ENCODE measurements around the gene LZTS3.

LZTS3 gene

GRCh38 chr20:3175270-3175669 lies 1.9 kb upstream of the LZTS3 start:
- TF ChIP-seq GATA3 (IDR thresholded peaks at IDR 0.05; ENCODE audit: low read depth, low read length): no peak
- no peak for TF ChIP-seq GATA2 (IDR thresholded peaks at IDR 0.05; ENCODE audit: low read depth, low read length)

- TF ChIP-seq GATA2 (IDR thresholded peaks at IDR 0.05; ENCODE audit: low read depth, low read length) (no peak), GATA3 (IDR thresholded peaks at IDR 0.05; ENCODE audit: low read depth, low read length) (no peak)
Observed at GRCh38 chr20:3174442-3175261, 1.3 kb upstream of the LZTS3 start.

- TF ChIP-seq GATA2 (IDR thresholded peaks at IDR 0.05; ENCODE audit: low read depth, low read length) (no peak), GATA3 (IDR thresholded peaks at IDR 0.05; ENCODE audit: low read depth, low read length) (no peak)
Observed at GRCh38 chr20:3173610-3174441, 477 bp upstream of the LZTS3 start.

- TF ChIP-seq GATA3 (IDR thresholded peaks at IDR 0.05; ENCODE audit: low read depth, low read length): no peak
- no peak for TF ChIP-seq GATA2 (IDR thresholded peaks at IDR 0.05; ENCODE audit: low read depth, low read length)
Observed at GRCh38 chr20:3172126-3172932, 1.0 kb downstream of the LZTS3 start.

- TF ChIP-seq GATA3 (IDR thresholded peaks at IDR 0.05; ENCODE audit: low read depth, low read length) (no peak), GATA2 (IDR thresholded peaks at IDR 0.05; ENCODE audit: low read depth, low read length) (no peak)
Observed at GRCh38 chr20:3171391-3172125, 1.8 kb downstream of the LZTS3 start.

GRCh38 chr20:3168829-3169590 lies 4.3 kb downstream of the LZTS3 start:
- TF ChIP-seq GATA2 (IDR thresholded peaks at IDR 0.05; ENCODE audit: low read depth, low read length): no peak
- no peak for TF ChIP-seq GATA3 (IDR thresholded peaks at IDR 0.05; ENCODE audit: low read depth, low read length)

GRCh38 chr20:3168079-3168828 lies 5.1 kb downstream of the LZTS3 start:
- TF ChIP-seq GATA2 (IDR thresholded peaks at IDR 0.05; ENCODE audit: low read depth, low read length): no peak
- TF ChIP-seq GATA3 (IDR thresholded peaks at IDR 0.05; ENCODE audit: low read depth, low read length): no peak

- TF ChIP-seq GATA3 (IDR thresholded peaks at IDR 0.05; ENCODE audit: low read depth, low read length) (no peak), GATA2 (IDR thresholded peaks at IDR 0.05; ENCODE audit: low read depth, low read length) (no peak)
Observed at GRCh38 chr20:3167738-3168078, 5.6 kb downstream of the LZTS3 start.

GRCh38 chr20:3166913-3167342 lies 6.4 kb downstream of the LZTS3 start:
- TF ChIP-seq GATA2 (IDR thresholded peaks at IDR 0.05; ENCODE audit: low read depth, low read length): no peak
- no peak for TF ChIP-seq GATA3 (IDR thresholded peaks at IDR 0.05; ENCODE audit: low read depth, low read length)

GRCh38 chr20:3166338-3166912 lies 6.9 kb downstream of the LZTS3 start:
- TF ChIP-seq GATA2 (IDR thresholded peaks at IDR 0.05; ENCODE audit: low read depth, low read length): no peak
- no peak for TF ChIP-seq GATA3 (IDR thresholded peaks at IDR 0.05; ENCODE audit: low read depth, low read length)

GRCh38 chr20:3165473-3166337 lies 7.6 kb downstream of the LZTS3 start:
- TF ChIP-seq GATA2 (IDR thresholded peaks at IDR 0.05; ENCODE audit: low read depth, low read length): no peak
- no peak for TF ChIP-seq GATA3 (IDR thresholded peaks at IDR 0.05; ENCODE audit: low read depth, low read length)

Data from SH-SY5Y (cell line).